Vagina (tissue), 2 donors: Measurements from ENCODE around the gene TNFRSF25.

Experiments
- CTCF ChIP-seq, 3 experiments: fragments of 450-650 bp in 2 of 3; fragments of 200-600 bp in 1 of 3; sonication (generic) in 1 of 3; IDR thresholded peaks; one replicate each; pipeline ENCODE4 v1.5.1; 2017 to 2019; ENCODE audit warnings: antibody characterized with exemption in 3 of 3, mild to moderate bottlenecking in 2 of 3, moderate library complexity in 2 of 3
- POLR2A ChIP-seq, 2 donors: fragments of 450-650 bp; IDR thresholded peaks; one replicate each; pipeline ENCODE4 v1.6.1; 2017; ENCODE audit warnings: antibody characterized with exemption in 2 of 2, mild to moderate bottlenecking in 2 of 2, moderate library complexity in 2 of 2
- POLR2AphosphoS5 ChIP-seq, 2 donors: sonication (generic); formaldehyde crosslinking; IDR thresholded peaks; one replicate each; pipeline ENCODE4 v1.9.0; 2017; ENCODE audit warnings: antibody characterized with exemption in 2 of 2, mild to moderate bottlenecking in 2 of 2, low read depth in 1 of 2; ENCODE audit not compliant: insufficient read depth in 1 of 2

GRCh38 chr1:6473156-6473555 lies 7.2 kb upstream of the TNFRSF25 start:
- no peak for TF ChIP-seq POLR2AphosphoS5 (IDR thresholded peaks at IDR 0.05; ENCODE audit: insufficient read depth in 1 of 2, low read depth in 1 of 2)
- no peak for TF ChIP-seq CTCF (IDR thresholded peaks at IDR 0.05)
- no peak for TF ChIP-seq POLR2A (IDR thresholded peaks at IDR 0.05)
